BE2C (cell line): Measurements from ENCODE around the gene STK32C.
"Not testable (repeated sequence)": the region's sequence is repeated elsewhere in the genome, so short reads cannot be mapped to it uniquely, and the experiment has no call there.

Experiments used
- DNase-seq: peaks from one replicate; pipeline ENCODE4 v3.0.0-alpha.2; 2020
- H3K27me3 ChIP-seq: fragments of 250-450 bp; sonication (Bioruptor Pico); 2 replicates; pipeline ENCODE4 v1.5.1; 2020; ENCODE audit warnings: mild to moderate bottlenecking
- H3K36me3 ChIP-seq: fragments of 250-450 bp; sonication (Bioruptor Pico); 2 replicates; pipeline ENCODE4 v1.5.1; 2020; ENCODE audit warnings: mild to moderate bottlenecking
- H3K4me1 ChIP-seq: fragments of 250-450 bp; sonication (Bioruptor Pico); 2 replicates; pipeline ENCODE4 v1.5.1; 2020
- H3K4me3 ChIP-seq: 2 replicates; pipeline ENCODE4 v1.5.1; 2011; ENCODE audit warnings: low read depth, low read length
- H3K9me3 ChIP-seq: fragments of 250-450 bp; sonication (Bioruptor Pico); 2 replicates; pipeline ENCODE4 v1.5.1; 2020
- CTCF ChIP-seq: IDR thresholded peaks from 2 replicates; pipeline ENCODE4 v1.5.1; 2012; ENCODE audit warnings: mild to moderate bottlenecking, low read depth, low read length

The STK32C gene

GRCh38 chr10:132162590-132163277, 145.0 kb downstream of the STK32C start:
- Histone ChIP-seq H3K36me3 (no peaks in the 10 kb centered on the region), H3K9me3 (no peaks in the 10 kb centered on the region), H3K27me3 (no peaks in the 10 kb centered on the region), H3K4me3 (no peak overlapping the region), H3K4me1 (no peaks in the 10 kb centered on the region)
- TF ChIP-seq CTCF, result no peak
- DNase-seq, result no peak

- no peaks in the 10 kb centered on the region for H3K4me1 ChIP-seq
- no peak for DNase-seq
- H3K9me3 ChIP-seq, result no peaks in the 10 kb centered on the region
- H3K4me3 ChIP-seq, result no peak overlapping the region
- no peak for TF ChIP-seq CTCF
- H3K27me3 ChIP-seq, result no peaks in the 10 kb centered on the region
- no peaks in the 10 kb centered on the region for H3K36me3 ChIP-seq
These were observed 145.7 kb downstream of the STK32C start for GRCh38 chr10:132162021-132162531.

GRCh38 chr10:132160834-132161622, 146.7 kb downstream of the STK32C start:
- not testable (repeated sequence) for H3K9me3 ChIP-seq, H3K36me3 ChIP-seq, DNase-seq, H3K27me3 ChIP-seq, H3K4me1 ChIP-seq, H3K4me3 ChIP-seq

- not testable (repeated sequence) for H3K27me3 ChIP-seq, DNase-seq, H3K4me3 ChIP-seq, H3K36me3 ChIP-seq, H3K9me3 ChIP-seq, H3K4me1 ChIP-seq
These were observed 147.5 kb downstream of the STK32C start for GRCh38 chr10:132160231-132160630.

- not testable (repeated sequence) for H3K4me1 ChIP-seq, DNase-seq
These were observed 148.2 kb downstream of the STK32C start for GRCh38 chr10:132159302-132160230.

GRCh38 chr10:132158823-132159222, 148.9 kb downstream of the STK32C start:
- Histone ChIP-seq H3K4me1 (no peaks in the 10 kb centered on the region), H3K9me3 (no peaks in the 10 kb centered on the region), H3K36me3 (no peaks in the 10 kb centered on the region), H3K4me3 (no peak overlapping the region), H3K27me3 (no peaks in the 10 kb centered on the region)
- no peak for TF ChIP-seq CTCF
- no peak for DNase-seq

More at GRCh38 chr10:132159302-132160230, 148.2 kb downstream of the STK32C start:
- H3K9me3 ChIP-seq, H3K36me3 ChIP-seq, H3K4me3 ChIP-seq, H3K27me3 ChIP-seq: not testable (repeated sequence)

- no peak overlapping the region for H3K4me3 ChIP-seq
- H3K27me3 ChIP-seq, result no peaks in the 10 kb centered on the region
- no peak for DNase-seq
- H3K9me3 ChIP-seq, result no peaks in the 10 kb centered on the region
- no peaks in the 10 kb centered on the region for H3K36me3 ChIP-seq
- H3K4me1 ChIP-seq, result no peaks in the 10 kb centered on the region
- no peak for TF ChIP-seq CTCF
These were observed 149.5 kb downstream of the STK32C start for GRCh38 chr10:132158122-132158741.
